Cardiac muscle cell (in vitro differentiated cells and primary cell): ENCODE results near the gene TCP11L2. TPM values are rescaled to one million over a fixed set of nuclear protein-coding genes. Genes with fewer than 3 reads are reported as not detected.

Source experiments
- DNase-seq, 2 donors: peaks; one replicate each; pipeline versions ENCODE4 v3.0.0 to v3.0.0-alpha.2; 2010 to 2017; ENCODE audit warnings: low read depth in 1 of 2, low spot score in 1 of 2
- H3K27ac ChIP-seq: fragments of 200-600 bp; sonication (generic); 2 replicates; pipeline ENCODE4 v1.5.1; 2016
- H3K27me3 ChIP-seq: fragments of 200-600 bp; sonication (generic); 2 replicates; pipeline ENCODE4 v1.6.0; 2016; ENCODE audit warnings: control low read depth
- H3K36me3 ChIP-seq: fragments of 200-600 bp; sonication (generic); 2 replicates; pipeline ENCODE4 v1.5.1; 2016; ENCODE audit warnings: control low read depth
- H3K4me1 ChIP-seq: fragments of 200-600 bp; sonication (generic); 2 replicates; pipeline ENCODE4 v1.8.1; 2017; ENCODE audit warnings: low read depth, mild to moderate bottlenecking, mixed run types
- H3K4me3 ChIP-seq: fragments of 200-600 bp; sonication (generic); 2 replicates; pipeline ENCODE4 v1.5.1; 2016; ENCODE audit warnings: mild to moderate bottlenecking
- H3K9me3 ChIP-seq: fragments of 200-600 bp; sonication (generic); 2 replicates; pipeline ENCODE4 v1.5.1; 2017; ENCODE audit warnings: low read depth, mild to moderate bottlenecking, control low read depth
- CTCF ChIP-seq: IDR thresholded peaks from 2 replicates; pipeline ENCODE4 v1.5.1; 2012; ENCODE audit warnings: low read depth, mild to moderate bottlenecking, low read length
- polyA plus RNA-seq: library from polyadenylated mRNA; unstranded; fragments of >200 nt; fragmentation: Nextera tagmentation; extraction: Ambion mirVana; gene quantifications from 2 replicates; pipeline ENCODE4 v1.2.1, GENCODE V29; 2016
- total RNA-seq: library from RNA; depleted of rRNA; stranded (reverse); fragments of >200 nt; gene quantifications from 2 replicates; pipeline ENCODE4 v1.2.3, GENCODE V29; 2016

The TCP11L2 gene
- total and polyA plus RNA-seq, 2 experiments from 2014 or later, result 9.0 to 22.1 TPM

- Histone ChIP-seq H3K9me3 (no peaks in the 10 kb centered on the region), H3K4me3 (no peak overlapping the region), H3K36me3 (no peaks in the 10 kb centered on the region), H3K27me3 (no peaks in the 10 kb centered on the region), H3K4me1 (peaks cover 12% of the 10 kb centered on the region), H3K27ac (no peak overlapping the region)
- no peak for DNase-seq
- TF ChIP-seq CTCF, result no peak
Observed at GRCh38 chr12:106258226-106258625, 44.3 kb upstream of the TCP11L2 start.

GRCh38 chr12:106258935-106259334 is 43.6 kb upstream of the TCP11L2 start:
- H3K4me3 ChIP-seq, result no peak overlapping the region
- H3K27me3 ChIP-seq, result no peaks in the 10 kb centered on the region
- H3K27ac ChIP-seq, result no peak overlapping the region
- H3K36me3 ChIP-seq, result no peaks in the 10 kb centered on the region
- no peaks in the 10 kb centered on the region for H3K9me3 ChIP-seq
- DNase-seq, result no peak
- peaks cover 11% of the 10 kb centered on the region for H3K4me1 ChIP-seq
- no peak for TF ChIP-seq CTCF

- no peak for DNase-seq
- Histone ChIP-seq H3K9me3 (no peaks in the 10 kb centered on the region), H3K27me3 (no peaks in the 10 kb centered on the region), H3K36me3 (no peaks in the 10 kb centered on the region), H3K27ac (no peak overlapping the region), H3K4me3 (no peak overlapping the region), H3K4me1 (no peaks in the 10 kb centered on the region)
- TF ChIP-seq CTCF, result no peak
Observed at GRCh38 chr12:106265116-106265515, 37.4 kb upstream of the TCP11L2 start.

- DNase-seq, result peak in 1 of 2 donors; percentile 14
- no peaks in the 10 kb centered on the region for H3K27me3 ChIP-seq
- H3K9me3 ChIP-seq, result no peaks in the 10 kb centered on the region
Observed at GRCh38 chr12:106267535-106267934, 35.0 kb upstream of the TCP11L2 start.

GRCh38 chr12:106269150-106269771 is 33.3 kb upstream of the TCP11L2 start:
- Histone ChIP-seq H3K27me3 (no peaks in the 10 kb centered on the region), H3K36me3 (no peaks in the 10 kb centered on the region), H3K9me3 (no peaks in the 10 kb centered on the region), H3K27ac (no peak overlapping the region), H3K4me1 (no peaks in the 10 kb centered on the region), H3K4me3 (no peak overlapping the region)
- TF ChIP-seq CTCF, result no peak
- no peak for DNase-seq

More at GRCh38 chr12:106267535-106267934, 35.0 kb upstream of the TCP11L2 start:
- H3K27ac ChIP-seq, result no peak overlapping the region
- H3K36me3 ChIP-seq, result no peaks in the 10 kb centered on the region
- TF ChIP-seq CTCF, result no peak
- H3K4me1 ChIP-seq, result no peaks in the 10 kb centered on the region
- no peak overlapping the region for H3K4me3 ChIP-seq
